K562 (cell line): Measurements from ENCODE around the gene BDKRB2.

Experiments used
- JUND ChIP-seq, 2 experiments: IDR thresholded peaks; 2 replicates in 1 of 2; 3 replicates in 1 of 2; pipeline ENCODE4 v1.6.1; 2011; ENCODE audit warnings: borderline replicate concordance in 2 of 2, low read depth in 2 of 2, low read length in 2 of 2, improper control_type of control experiment in 1 of 2, missing biosample characterization in 1 of 2, missing genetic modification characterization in 1 of 2, missing genetic modification reagents in 1 of 2
- MYC ChIP-seq, 2 experiments: fragments of 250-450 bp in 1 of 2; sonication (Bioruptor Pico) in 1 of 2; IDR thresholded peaks; 2 replicates each; pipeline versions ENCODE4 v1.5.1 to v1.6.1; 2012 to 2021; ENCODE audit warnings: low read depth in 2 of 2, borderline replicate concordance in 1 of 2, improper control_type of control experiment in 1 of 2, low read length in 1 of 2, mild to moderate bottlenecking in 1 of 2, moderate library complexity in 1 of 2
- NONO ChIP-seq, 2 experiments: fragments of 200-400 bp in 1 of 2; fragments of 450-650 bp in 1 of 2; formaldehyde crosslinking in 1 of 2; IDR thresholded peaks; 2 replicates each; pipeline ENCODE4 v1.6.1; 2017; ENCODE audit warnings: low read depth in 2 of 2, mild to moderate bottlenecking in 2 of 2, moderate library complexity in 2 of 2, low read length in 1 of 2
- NR2C2 ChIP-seq, 2 experiments: fragments of 200-800 bp in 1 of 2; sonication (Bioruptor generic) in 1 of 2; sonication (generic) in 1 of 2; formaldehyde crosslinking in 1 of 2; IDR thresholded peaks; 2 replicates each; pipeline versions ENCODE4 v1.6.1 to v1.8.0; 2016 to 2022; ENCODE audit warnings: mild to moderate bottlenecking in 1 of 2, missing compliant biosample characterization in 1 of 2, missing genetic modification characterization in 1 of 2, missing genetic modification reagents in 1 of 2
- POLR2A ChIP-seq: fragments of 450-650 bp; conservative IDR thresholded peaks from 2 replicates; pipeline ENCODE4 v1.6.1; 2016
- SIN3A ChIP-seq, 2 experiments: fragments of 150-350 bp in 1 of 2; IDR thresholded peaks; 2 replicates each; pipeline ENCODE4 v1.6.1; 2011 to 2016; ENCODE audit warnings: borderline replicate concordance in 2 of 2, low read depth in 2 of 2, low read length in 2 of 2, mild to moderate bottlenecking in 2 of 2, moderate library complexity in 2 of 2; ENCODE audit not compliant: control insufficient read depth in 1 of 2
- TF ChIP-seq, protein P1 (sequence below), 3 experiments: IDR thresholded peaks in 2 of 3; conservative IDR thresholded peaks in 1 of 3; 2 replicates each; pipeline ENCODE4 v1.5.1; 2011 to 2012; ENCODE audit warnings: low read length in 3 of 3, mild to moderate bottlenecking in 3 of 3, control low read depth in 2 of 3, improper control_type of control experiment in 1 of 3, inconsistent platforms in 1 of 3, low read depth in 1 of 3, mixed read lengths in 1 of 3, moderate library complexity in 1 of 3; ENCODE audit not compliant: insufficient read depth in 2 of 3
- TF ChIP-seq, protein P2 (sequence below): fragments of 450-650 bp; formaldehyde crosslinking; IDR thresholded peaks from 2 replicates; pipeline ENCODE4 v1.4.0; 2020; ENCODE audit warnings: mild to moderate bottlenecking, mixed read lengths
- TF ChIP-seq, protein P3 (sequence below): IDR thresholded peaks from 3 replicates; pipeline ENCODE4 v1.6.1; 2011; ENCODE audit warnings: borderline replicate concordance, mild to moderate bottlenecking; ENCODE audit not compliant: insufficient read length, insufficient read depth

DNA sequence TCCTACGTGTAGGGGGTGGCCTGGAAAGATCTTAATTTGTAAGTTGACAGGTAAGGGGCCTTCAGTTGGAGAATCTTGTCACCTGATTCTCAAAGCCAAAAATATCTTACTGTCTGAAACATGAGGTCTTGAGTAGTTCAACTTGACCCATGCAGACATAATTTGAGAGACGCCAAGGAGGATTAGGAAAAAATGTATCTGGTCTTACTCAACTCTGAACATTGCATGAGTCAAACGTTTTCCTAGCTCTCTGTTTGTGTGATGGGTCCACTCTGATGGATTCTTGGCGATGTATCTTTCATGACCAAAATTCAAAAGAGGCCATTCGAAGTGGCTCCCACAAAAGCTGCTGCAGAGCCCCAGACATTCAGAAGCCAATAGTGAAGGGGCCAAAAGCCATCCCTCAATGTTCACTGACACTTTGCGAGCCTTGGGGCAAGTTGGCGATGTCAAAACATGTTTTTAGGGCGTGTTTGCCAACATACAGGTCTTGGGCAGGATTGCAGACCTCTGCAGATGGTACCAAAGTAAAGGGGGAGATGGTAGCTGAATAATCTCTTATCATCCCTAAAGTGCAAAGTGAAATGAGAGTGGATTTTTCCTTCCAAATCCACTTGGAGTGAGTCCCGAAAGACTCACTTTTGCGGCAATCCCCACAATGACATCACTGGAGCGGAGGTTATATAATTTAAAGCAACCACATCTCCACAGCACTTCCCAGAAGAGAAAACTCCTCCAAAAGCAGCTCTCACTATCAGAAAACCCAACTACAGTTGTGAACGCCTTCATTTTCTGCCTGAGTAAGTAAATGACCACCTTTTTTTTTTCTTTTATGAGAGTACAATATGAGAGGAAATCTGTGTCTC, 51.1 kb downstream of the BDKRB2 start, which contains the start of gene BDKRB1:
- TF ChIP-seq, protein P1, sequence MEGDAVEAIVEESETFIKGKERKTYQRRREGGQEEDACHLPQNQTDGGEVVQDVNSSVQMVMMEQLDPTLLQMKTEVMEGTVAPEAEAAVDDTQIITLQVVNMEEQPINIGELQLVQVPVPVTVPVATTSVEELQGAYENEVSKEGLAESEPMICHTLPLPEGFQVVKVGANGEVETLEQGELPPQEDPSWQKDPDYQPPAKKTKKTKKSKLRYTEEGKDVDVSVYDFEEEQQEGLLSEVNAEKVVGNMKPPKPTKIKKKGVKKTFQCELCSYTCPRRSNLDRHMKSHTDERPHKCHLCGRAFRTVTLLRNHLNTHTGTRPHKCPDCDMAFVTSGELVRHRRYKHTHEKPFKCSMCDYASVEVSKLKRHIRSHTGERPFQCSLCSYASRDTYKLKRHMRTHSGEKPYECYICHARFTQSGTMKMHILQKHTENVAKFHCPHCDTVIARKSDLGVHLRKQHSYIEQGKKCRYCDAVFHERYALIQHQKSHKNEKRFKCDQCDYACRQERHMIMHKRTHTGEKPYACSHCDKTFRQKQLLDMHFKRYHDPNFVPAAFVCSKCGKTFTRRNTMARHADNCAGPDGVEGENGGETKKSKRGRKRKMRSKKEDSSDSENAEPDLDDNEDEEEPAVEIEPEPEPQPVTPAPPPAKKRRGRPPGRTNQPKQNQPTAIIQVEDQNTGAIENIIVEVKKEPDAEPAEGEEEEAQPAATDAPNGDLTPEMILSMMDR (IDR thresholded peaks at IDR 0.05 in 2 of 3, conservative IDR thresholded peaks at IDR 0.05 in 1 of 3; ENCODE audit: insufficient read depth in 2 of 3, low read depth in 1 of 3, low read length in 3 of 3): no peak
- TF ChIP-seq NR2C2 (CRISPR knock-in tag; IDR thresholded peaks at IDR 0.05) (no peak), NR2C2 (tag; IDR thresholded peaks at IDR 0.05) (no peak), SIN3A (IDR thresholded peaks at IDR 0.05; ENCODE audit: borderline replicate concordance in 2 of 2, control insufficient read depth in 1 of 2, low read depth in 2 of 2, low read length in 2 of 2) (no peak), MYC (IDR thresholded peaks at IDR 0.05; ENCODE audit: low read depth, low read length) (no peak), MYC (CRISPR knock-in tag; IDR thresholded peaks at IDR 0.05; ENCODE audit: borderline replicate concordance, low read depth) (no peak), NONO (IDR thresholded peaks at IDR 0.05; ENCODE audit: low read depth in 2 of 2, low read length in 1 of 2) (no peak), JUND (IDR thresholded peaks at IDR 0.05; ENCODE audit: borderline replicate concordance, low read depth, low read length) (no peak), JUND (tag; IDR thresholded peaks at IDR 0.05; ENCODE audit: borderline replicate concordance, low read depth, low read length) (no peak), POLR2A (no peak)
- TF ChIP-seq, protein P2, sequence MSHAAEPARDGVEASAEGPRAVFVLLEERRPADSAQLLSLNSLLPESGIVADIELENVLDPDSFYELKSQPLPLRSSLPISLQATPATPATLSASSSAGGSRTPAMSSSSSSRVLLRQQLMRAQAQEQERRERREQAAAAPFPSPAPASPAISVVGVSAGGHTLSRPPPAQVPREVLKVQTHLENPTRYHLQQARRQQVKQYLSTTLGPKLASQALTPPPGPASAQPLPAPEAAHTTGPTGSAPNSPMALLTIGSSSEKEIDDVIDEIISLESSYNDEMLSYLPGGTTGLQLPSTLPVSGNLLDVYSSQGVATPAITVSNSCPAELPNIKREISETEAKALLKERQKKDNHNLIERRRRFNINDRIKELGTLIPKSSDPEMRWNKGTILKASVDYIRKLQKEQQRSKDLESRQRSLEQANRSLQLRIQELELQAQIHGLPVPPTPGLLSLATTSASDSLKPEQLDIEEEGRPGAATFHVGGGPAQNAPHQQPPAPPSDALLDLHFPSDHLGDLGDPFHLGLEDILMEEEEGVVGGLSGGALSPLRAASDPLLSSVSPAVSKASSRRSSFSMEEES: no peak
- TF ChIP-seq, protein P3, sequence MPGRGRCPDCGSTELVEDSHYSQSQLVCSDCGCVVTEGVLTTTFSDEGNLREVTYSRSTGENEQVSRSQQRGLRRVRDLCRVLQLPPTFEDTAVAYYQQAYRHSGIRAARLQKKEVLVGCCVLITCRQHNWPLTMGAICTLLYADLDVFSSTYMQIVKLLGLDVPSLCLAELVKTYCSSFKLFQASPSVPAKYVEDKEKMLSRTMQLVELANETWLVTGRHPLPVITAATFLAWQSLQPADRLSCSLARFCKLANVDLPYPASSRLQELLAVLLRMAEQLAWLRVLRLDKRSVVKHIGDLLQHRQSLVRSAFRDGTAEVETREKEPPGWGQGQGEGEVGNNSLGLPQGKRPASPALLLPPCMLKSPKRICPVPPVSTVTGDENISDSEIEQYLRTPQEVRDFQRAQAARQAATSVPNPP: no peak
